ENCODE measurements around the gene CEP76.

Gene CEP76

GRCh38 chr18:12694032-12694431 is 8.5 kb downstream of the CEP76 start:
- TF ChIP-seq CTCF (IDR thresholded peaks at IDR 0.05; ENCODE audit: borderline replicate concordance, extremely low read depth, low read length, poor library complexity, severe bottlenecking), result no peak
- TF ChIP-seq EZH2 (IDR thresholded peaks at IDR 0.05; ENCODE audit: borderline replicate concordance, low read depth, low read length, severe bottlenecking), result no peak
- no peak for DNase-seq
- Histone ChIP-seq H3K36me3 (ENCODE audit: insufficient read depth, low read length) (peaks cover 57% of the 10 kb centered on the region), H3K4me3 (ENCODE audit: low read depth in 1 of 2, low read length in 2 of 2) (no peak overlapping the region), H3K27ac (ENCODE audit: low read length) (no peak overlapping the region), H4K20me1 (ENCODE audit: insufficient read depth, low read length) (no peaks in the 10 kb centered on the region), H3K27me3 (ENCODE audit: insufficient read depth, low read length, poor library complexity) (no peaks in the 10 kb centered on the region), H3K9me3 (ENCODE audit: insufficient read depth, low read length, severe bottlenecking) (no peaks in the 10 kb centered on the region), H3K4me2 (ENCODE audit: insufficient read depth, low read length) (no peak overlapping the region), H3K4me1 (ENCODE audit: insufficient read depth, low read length) (no peaks in the 10 kb centered on the region), H3K9ac (ENCODE audit: low read depth, low read length) (no peak overlapping the region), H2AFZ (ENCODE audit: low read depth, low read length) (no peak overlapping the region), H3K79me2 (ENCODE audit: insufficient read depth, low read length) (peaks cover 18% of the 10 kb centered on the region)
- ATAC-seq (ENCODE audit: insufficient read depth, low read depth), result no peak

GRCh38 chr18:12692206-12692605 is 10.3 kb downstream of the CEP76 start:
- no peak overlapping the region for H2AFZ ChIP-seq (ENCODE audit: low read depth, low read length)
- no peak for TF ChIP-seq EZH2 (IDR thresholded peaks at IDR 0.05; ENCODE audit: borderline replicate concordance, low read depth, low read length, severe bottlenecking)
- no peak for TF ChIP-seq CTCF (IDR thresholded peaks at IDR 0.05; ENCODE audit: borderline replicate concordance, extremely low read depth, low read length, poor library complexity, severe bottlenecking)
- H3K9me3 ChIP-seq (ENCODE audit: insufficient read depth, low read length, severe bottlenecking), result no peaks in the 10 kb centered on the region
- peaks cover 45% of the 10 kb centered on the region for H3K36me3 ChIP-seq (ENCODE audit: insufficient read depth, low read length)
- H4K20me1 ChIP-seq (ENCODE audit: insufficient read depth, low read length), result no peaks in the 10 kb centered on the region
- no peak overlapping the region for H3K9ac ChIP-seq (ENCODE audit: low read depth, low read length)
- peaks cover 7% of the 10 kb centered on the region; the same call in 1 of the 2 replicates for H3K79me2 ChIP-seq (ENCODE audit: insufficient read depth, low read length)
- no peak overlapping the region for H3K27ac ChIP-seq (ENCODE audit: low read length)
- H3K27me3 ChIP-seq (ENCODE audit: insufficient read depth, low read length, poor library complexity), result no peaks in the 10 kb centered on the region
- no peaks in the 10 kb centered on the region for H3K4me1 ChIP-seq (ENCODE audit: insufficient read depth, low read length)
- DNase-seq (no peak), ATAC-seq (ENCODE audit: insufficient read depth, low read depth) (no peak)
- H3K4me3 ChIP-seq (ENCODE audit: low read depth in 1 of 2, low read length in 2 of 2), result no peak overlapping the region
- H3K4me2 ChIP-seq (ENCODE audit: insufficient read depth, low read length), result no peak overlapping the region

- H3K27ac ChIP-seq (ENCODE audit: low read length), result no peak overlapping the region
- TF ChIP-seq CTCF (IDR thresholded peaks at IDR 0.05; ENCODE audit: borderline replicate concordance, extremely low read depth, low read length, poor library complexity, severe bottlenecking) (no peak), EZH2 (IDR thresholded peaks at IDR 0.05; ENCODE audit: borderline replicate concordance, low read depth, low read length, severe bottlenecking) (no peak)
- no peaks in the 10 kb centered on the region for H3K9me3 ChIP-seq (ENCODE audit: insufficient read depth, low read length, severe bottlenecking)
- no peaks in the 10 kb centered on the region for H3K4me1 ChIP-seq (ENCODE audit: insufficient read depth, low read length)
- H3K4me3 ChIP-seq (ENCODE audit: low read depth in 1 of 2, low read length in 2 of 2), result no peak overlapping the region
- no peak overlapping the region for H2AFZ ChIP-seq (ENCODE audit: low read depth, low read length)
- H3K79me2 ChIP-seq (ENCODE audit: insufficient read depth, low read length), result no peaks in the 10 kb centered on the region
- no peaks in the 10 kb centered on the region for H3K27me3 ChIP-seq (ENCODE audit: insufficient read depth, low read length, poor library complexity)
- no peak overlapping the region for H3K4me2 ChIP-seq (ENCODE audit: insufficient read depth, low read length)
- H4K20me1 ChIP-seq (ENCODE audit: insufficient read depth, low read length), result no peaks in the 10 kb centered on the region
- peaks cover 52% of the 10 kb centered on the region for H3K36me3 ChIP-seq (ENCODE audit: insufficient read depth, low read length)
- ATAC-seq (ENCODE audit: insufficient read depth, low read depth), result no peak
- no peak for DNase-seq
- H3K9ac ChIP-seq (ENCODE audit: low read depth, low read length), result no peak overlapping the region
Observed at GRCh38 chr18:12689256-12689850, 13.2 kb downstream of the CEP76 start.

Data from DND-41 (cell line).